ENCODE data around the gene SPATA2L. TPM values are rescaled to one million over a fixed set of nuclear protein-coding genes. Genes with fewer than 3 reads are reported as not detected.
"Not testable (repeated sequence)": the region's sequence is repeated elsewhere in the genome, so short reads cannot be mapped to it uniquely, and the experiment has no call there.

The SPATA2L gene
- polyA plus RNA-seq, 1 donor (not counting 4 experiments of a cell fraction or from before 2014, with no cell fraction given) = 1.7 TPM

DNA sequence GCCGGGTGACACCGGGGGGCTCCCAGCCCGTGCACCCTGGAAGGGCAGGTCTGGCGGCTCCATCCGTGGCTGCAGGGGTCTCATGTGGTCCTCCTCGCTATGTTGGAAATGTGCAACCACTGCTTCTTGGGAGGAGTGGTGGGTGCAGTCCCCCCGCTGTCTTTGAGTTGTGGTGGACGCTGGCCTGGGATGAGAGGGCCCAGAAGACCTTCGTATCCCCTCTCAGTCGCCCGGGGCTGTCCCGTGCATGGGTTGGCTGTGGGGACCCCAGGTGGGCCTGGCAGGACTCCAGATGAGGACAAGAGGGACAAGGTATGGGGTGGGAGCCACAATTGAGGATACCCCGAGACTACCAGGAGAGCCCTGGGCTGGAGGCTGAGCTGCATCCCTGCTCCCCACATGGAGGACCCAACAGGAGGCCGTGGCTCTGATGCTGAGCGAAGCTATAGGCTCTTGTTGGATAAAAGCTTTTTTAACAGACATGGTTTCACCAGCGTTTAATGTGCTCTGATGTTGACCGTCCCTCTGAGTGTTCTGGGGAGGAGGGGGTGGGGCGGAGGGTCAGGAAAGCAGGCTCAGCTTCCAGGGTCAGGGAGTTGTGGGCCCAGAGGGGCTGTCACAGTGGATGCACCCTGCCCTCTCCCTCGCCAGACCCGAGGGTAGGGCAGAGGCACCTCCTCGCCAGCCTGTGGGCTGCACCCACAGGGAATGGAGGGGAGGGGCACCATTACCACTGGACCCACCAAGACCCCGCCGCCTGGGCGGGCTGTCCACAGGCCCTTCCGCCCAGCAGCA lies 5.4 kb downstream of the SPATA2L start:
- dilution Hi-C loops (cut with MboI; ENCODE audit: extremely low pct_ligation_motif_present, low sequenced_read_pairs) = no loop called here
- Histone ChIP-seq H3K27me3 (ENCODE audit: control insufficient read depth, extremely low read depth, insufficient read depth, low read length) (no peaks in the 10 kb centered on the region), H3K4me3 (ENCODE audit: control insufficient read depth in 2 of 3, extremely low read depth in 1 of 3, insufficient read depth in 2 of 3, low read depth in 1 of 3, low read length in 3 of 3) (no peak overlapping the region), H3K27ac (ENCODE audit: control insufficient read depth, insufficient read depth, low read length) (no peak overlapping the region), H3K36me3 (ENCODE audit: control insufficient read depth in 2 of 2, extremely low read depth in 1 of 2, insufficient read depth in 2 of 2, low read length in 2 of 2) (peaks cover 28 to 33% of the 10 kb centered on the region in 2 experiments), H3K79me2 (ENCODE audit: control insufficient read depth, insufficient read depth, low read length) (no peaks in the 10 kb centered on the region), H4K20me1 (ENCODE audit: control insufficient read depth, extremely low read depth, insufficient read depth, low read length) (no peaks in the 10 kb centered on the region), H3K4me1 (ENCODE audit: control insufficient read depth, extremely low read depth, insufficient read depth, low read length) (peaks cover 9% of the 10 kb centered on the region), H3K9me1 (ENCODE audit: control insufficient read depth, extremely low read depth, insufficient read depth, low read length) (no peaks in the 10 kb centered on the region), H3K9me3 (ENCODE audit: control insufficient read depth, low read depth, low read length) (no peaks in the 10 kb centered on the region), H2AFZ (ENCODE audit: control insufficient read depth, low read length) (no peak overlapping the region), H3K4me2 (ENCODE audit: control insufficient read depth, extremely low read depth, insufficient read depth, low read depth, low read length) (no peak overlapping the region), H3K9ac (ENCODE audit: control insufficient read depth, extremely low read depth, insufficient read depth, low read length) (no peak overlapping the region)
- FAIRE-seq = no peak
- no peak for TF ChIP-seq EZH2 (IDR thresholded peaks at IDR 0.05; ENCODE audit: low read length)
- TF ChIP-seq, protein P1, sequence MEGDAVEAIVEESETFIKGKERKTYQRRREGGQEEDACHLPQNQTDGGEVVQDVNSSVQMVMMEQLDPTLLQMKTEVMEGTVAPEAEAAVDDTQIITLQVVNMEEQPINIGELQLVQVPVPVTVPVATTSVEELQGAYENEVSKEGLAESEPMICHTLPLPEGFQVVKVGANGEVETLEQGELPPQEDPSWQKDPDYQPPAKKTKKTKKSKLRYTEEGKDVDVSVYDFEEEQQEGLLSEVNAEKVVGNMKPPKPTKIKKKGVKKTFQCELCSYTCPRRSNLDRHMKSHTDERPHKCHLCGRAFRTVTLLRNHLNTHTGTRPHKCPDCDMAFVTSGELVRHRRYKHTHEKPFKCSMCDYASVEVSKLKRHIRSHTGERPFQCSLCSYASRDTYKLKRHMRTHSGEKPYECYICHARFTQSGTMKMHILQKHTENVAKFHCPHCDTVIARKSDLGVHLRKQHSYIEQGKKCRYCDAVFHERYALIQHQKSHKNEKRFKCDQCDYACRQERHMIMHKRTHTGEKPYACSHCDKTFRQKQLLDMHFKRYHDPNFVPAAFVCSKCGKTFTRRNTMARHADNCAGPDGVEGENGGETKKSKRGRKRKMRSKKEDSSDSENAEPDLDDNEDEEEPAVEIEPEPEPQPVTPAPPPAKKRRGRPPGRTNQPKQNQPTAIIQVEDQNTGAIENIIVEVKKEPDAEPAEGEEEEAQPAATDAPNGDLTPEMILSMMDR (optimal IDR thresholded peaks at IDR 0.05 in 1 of 3, IDR thresholded peaks at IDR 0.05 in 1 of 3, conservative IDR thresholded peaks at IDR 0.05 in 1 of 3; ENCODE audit: extremely low read depth in 1 of 3, insufficient read depth in 2 of 3, low read length in 3 of 3) = no peak
- DNase-seq (ENCODE audit: low read depth, low spot score) = no peak

DNA sequence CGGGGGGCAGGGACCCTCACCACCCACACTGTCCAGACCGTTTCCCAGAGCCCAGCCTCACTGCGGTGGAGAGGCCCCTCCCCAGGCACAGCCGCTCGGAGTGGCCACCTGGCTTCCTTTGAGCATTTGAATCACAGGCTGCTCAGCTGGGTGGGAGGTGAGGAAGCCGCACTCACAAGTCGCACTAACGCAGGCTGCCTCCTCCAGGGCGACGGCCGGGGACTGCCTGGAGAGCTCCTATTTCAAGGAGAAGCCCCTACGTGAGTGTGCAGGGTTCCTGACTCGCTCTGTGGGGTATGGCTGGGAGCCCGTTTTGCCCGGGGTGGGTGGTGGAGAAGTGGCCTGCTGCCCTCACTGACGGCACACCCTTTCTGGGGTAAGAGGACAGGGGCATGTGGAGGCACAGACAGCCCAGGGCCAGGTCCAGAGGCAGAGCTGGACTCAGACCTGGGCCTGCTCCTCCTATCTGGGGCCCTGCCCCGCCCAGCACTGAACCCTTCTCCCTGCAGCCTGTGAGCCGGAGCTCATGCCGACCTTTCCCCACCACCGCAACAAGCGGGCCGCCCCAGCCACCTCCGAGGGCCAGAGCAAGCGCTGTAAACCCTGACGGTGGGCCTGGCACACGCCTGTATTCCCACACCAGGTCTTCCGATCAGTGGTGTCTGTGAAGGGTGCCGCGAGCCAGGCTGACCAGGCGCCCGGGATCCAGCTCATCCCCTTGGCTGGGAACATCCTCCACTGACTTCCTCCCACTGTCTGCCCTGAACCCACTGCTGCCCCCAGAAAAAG lies 6.2 kb downstream of the SPATA2L start:
- no peak overlapping the region for H3K4me3 ChIP-seq (ENCODE audit: control insufficient read depth in 2 of 3, extremely low read depth in 1 of 3, insufficient read depth in 2 of 3, low read depth in 1 of 3, low read length in 3 of 3)
- H4K20me1 ChIP-seq (ENCODE audit: control insufficient read depth, extremely low read depth, insufficient read depth, low read length) = no peaks in the 10 kb centered on the region
- no peak overlapping the region for H2AFZ ChIP-seq (ENCODE audit: control insufficient read depth, low read length)
- dilution Hi-C loops (cut with MboI; ENCODE audit: extremely low pct_ligation_motif_present, low sequenced_read_pairs) = no loop called here
- peaks cover 31 to 37% of the 10 kb centered on the region in 2 experiments for H3K36me3 ChIP-seq (ENCODE audit: control insufficient read depth in 2 of 2, extremely low read depth in 1 of 2, insufficient read depth in 2 of 2, low read length in 2 of 2)
- DNase-seq (ENCODE audit: low read depth, low spot score) (no peak), FAIRE-seq (no peak)
- TF ChIP-seq EZH2 (IDR thresholded peaks at IDR 0.05; ENCODE audit: low read length) = no peak
- TF ChIP-seq, protein P1 (optimal IDR thresholded peaks at IDR 0.05 in 1 of 3, IDR thresholded peaks at IDR 0.05 in 1 of 3, conservative IDR thresholded peaks at IDR 0.05 in 1 of 3; ENCODE audit: extremely low read depth in 1 of 3, insufficient read depth in 2 of 3, low read length in 3 of 3) = no peak
- H3K9ac ChIP-seq (ENCODE audit: control insufficient read depth, extremely low read depth, insufficient read depth, low read length) = no peak overlapping the region
- no peaks in the 10 kb centered on the region for H3K27me3 ChIP-seq (ENCODE audit: control insufficient read depth, extremely low read depth, insufficient read depth, low read length)
- H3K27ac ChIP-seq (ENCODE audit: control insufficient read depth, insufficient read depth, low read length) = no peak overlapping the region
- peaks cover 4% of the 10 kb centered on the region for H3K4me1 ChIP-seq (ENCODE audit: control insufficient read depth, extremely low read depth, insufficient read depth, low read length)
- H3K4me2 ChIP-seq (ENCODE audit: control insufficient read depth, extremely low read depth, insufficient read depth, low read depth, low read length) = no peak overlapping the region
- no peaks in the 10 kb centered on the region for H3K9me1 ChIP-seq (ENCODE audit: control insufficient read depth, extremely low read depth, insufficient read depth, low read length)
- H3K9me3 ChIP-seq (ENCODE audit: control insufficient read depth, low read depth, low read length) = no peaks in the 10 kb centered on the region
- peaks cover under 1% of the 10 kb centered on the region for H3K79me2 ChIP-seq (ENCODE audit: control insufficient read depth, insufficient read depth, low read length)

DNA sequence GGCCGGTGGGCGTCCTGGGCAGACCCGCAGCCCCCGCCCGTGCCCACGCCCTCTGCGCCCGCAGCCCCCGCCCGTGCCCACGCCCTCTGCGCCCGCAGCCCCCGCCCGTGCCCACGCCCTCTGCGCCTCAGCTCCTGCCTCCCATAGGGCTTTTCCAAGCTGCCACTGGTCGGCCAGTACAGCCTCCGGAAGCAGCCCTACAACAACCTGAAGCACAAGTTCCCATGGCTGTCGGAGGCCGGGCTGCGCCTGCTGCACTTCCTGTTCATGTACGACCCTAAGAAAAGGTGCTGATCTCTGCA lies 6.8 kb downstream of the SPATA2L start:
- H3K27ac ChIP-seq (ENCODE audit: control insufficient read depth, insufficient read depth, low read length); H3K9me1 ChIP-seq (ENCODE audit: control insufficient read depth, extremely low read depth, insufficient read depth, low read length); H3K79me2 ChIP-seq (ENCODE audit: control insufficient read depth, insufficient read depth, low read length); FAIRE-seq; H3K9me3 ChIP-seq (ENCODE audit: control insufficient read depth, low read depth, low read length); H3K4me2 ChIP-seq (ENCODE audit: control insufficient read depth, extremely low read depth, insufficient read depth, low read depth, low read length); H3K9ac ChIP-seq (ENCODE audit: control insufficient read depth, extremely low read depth, insufficient read depth, low read length); H2AFZ ChIP-seq (ENCODE audit: control insufficient read depth, low read length); H3K4me1 ChIP-seq (ENCODE audit: control insufficient read depth, extremely low read depth, insufficient read depth, low read length); H4K20me1 ChIP-seq (ENCODE audit: control insufficient read depth, extremely low read depth, insufficient read depth, low read length); DNase-seq (ENCODE audit: low read depth, low spot score); dilution Hi-C loops (cut with MboI; ENCODE audit: extremely low pct_ligation_motif_present, low sequenced_read_pairs); H3K27me3 ChIP-seq (ENCODE audit: control insufficient read depth, extremely low read depth, insufficient read depth, low read length); H3K4me3 ChIP-seq (ENCODE audit: control insufficient read depth in 2 of 3, extremely low read depth in 1 of 3, insufficient read depth in 2 of 3, low read depth in 1 of 3, low read length in 3 of 3): not testable (repeated sequence)
- peaks cover 31 to 40% of the 10 kb centered on the region in 2 experiments for H3K36me3 ChIP-seq (ENCODE audit: control insufficient read depth in 2 of 2, extremely low read depth in 1 of 2, insufficient read depth in 2 of 2, low read length in 2 of 2)
